MM.1S (cell line): ENCODE data around the gene ZBTB32.

ENCODE experiments used
- DNase-seq: peaks from one replicate; pipeline ENCODE4 v3.0.0-alpha.2; 2015
- H2AFZ ChIP-seq: fragments of 300-600 bp; sonication (generic); 2 replicates; pipeline ENCODE4 v1.6.0; 2016; ENCODE audit warnings: antibody characterized with exemption, low read length
- H3F3A ChIP-seq: fragments of 300-600 bp; sonication (generic); 2 replicates; pipeline ENCODE4 v1.6.1; 2016; ENCODE audit warnings: mild to moderate bottlenecking, antibody characterized with exemption, low read length, moderate library complexity, mixed read lengths; ENCODE audit not compliant: insufficient read depth
- H3K27ac ChIP-seq: fragments of 300-600 bp; sonication (generic); 2 replicates; pipeline ENCODE4 v1.5.1; 2016; ENCODE audit warnings: mild to moderate bottlenecking, low read length
- H3K27me3 ChIP-seq: fragments of 300-600 bp; sonication (generic); replicated peaks from 2 replicates; pipeline ENCODE4 v1.6.0; 2016; ENCODE audit warnings: low read length; ENCODE audit not compliant: insufficient read depth
- H3K36me3 ChIP-seq: fragments of 300-600 bp; sonication (generic); replicated peaks from 2 replicates; pipeline ENCODE4 v1.6.1; 2016; ENCODE audit warnings: mild to moderate bottlenecking, low read length, mixed read lengths; ENCODE audit not compliant: insufficient read depth
- H3K4me1 ChIP-seq: fragments of 300-600 bp; sonication (generic); 2 replicates; pipeline ENCODE4 v1.6.1; 2016; ENCODE audit warnings: low read length, mixed read lengths
- H3K4me2 ChIP-seq: fragments of 300-600 bp; sonication (generic); 2 replicates; pipeline ENCODE4 v1.6.0; 2016; ENCODE audit warnings: low read depth, low read length
- H3K4me3 ChIP-seq: fragments of 300-600 bp; sonication (generic); 2 replicates; pipeline ENCODE4 v1.5.1; 2016; ENCODE audit warnings: low read length, mixed read lengths
- H3K79me2 ChIP-seq: fragments of 300-600 bp; sonication (generic); 2 replicates; pipeline ENCODE4 v1.6.1; 2016; ENCODE audit warnings: mixed run types, low read length, mixed read lengths
- H3K9ac ChIP-seq: fragments of 300-600 bp; sonication (generic); 2 replicates; pipeline ENCODE4 v1.6.1; 2016; ENCODE audit warnings: low read length, mixed read lengths
- H3K9me2 ChIP-seq: fragments of 300-600 bp; sonication (generic); replicated peaks from 2 replicates; pipeline ENCODE4 v1.6.1; 2016; ENCODE audit warnings: mild to moderate bottlenecking, low read length, mixed read lengths; ENCODE audit not compliant: insufficient read depth
- H3K9me3 ChIP-seq: fragments of 300-600 bp; sonication (generic); replicated peaks from 2 replicates; pipeline ENCODE4 v1.6.1; 2016; ENCODE audit warnings: mild to moderate bottlenecking, low read length, mixed read lengths; ENCODE audit not compliant: insufficient read depth
- H4K20me1 ChIP-seq: fragments of 300-600 bp; sonication (generic); 2 replicates; pipeline ENCODE4 v1.6.1; 2016; ENCODE audit warnings: mild to moderate bottlenecking, low read length, moderate library complexity, mixed read lengths; ENCODE audit not compliant: insufficient read depth
- EZH2 ChIP-seq: fragments of 300-600 bp; sonication (generic); optimal IDR thresholded peaks from 2 replicates; pipeline ENCODE3; 2017; ENCODE audit warnings: low read depth, mild to moderate bottlenecking, antibody characterized with exemption, low read length, mixed read lengths
- EZH2phosphoT487 ChIP-seq: fragments of 300-600 bp; sonication (generic); IDR thresholded peaks from 2 replicates; pipeline ENCODE4 v1.6.1; 2018; ENCODE audit warnings: antibody characterized with exemption, low read length
- TF ChIP-seq, protein P1 (sequence below): fragments of 300-600 bp; sonication (generic); IDR thresholded peaks from 2 replicates; pipeline ENCODE4 v1.5.1; 2016; ENCODE audit warnings: antibody characterized with exemption, low read length, mixed read lengths

Gene ZBTB32

DNA sequence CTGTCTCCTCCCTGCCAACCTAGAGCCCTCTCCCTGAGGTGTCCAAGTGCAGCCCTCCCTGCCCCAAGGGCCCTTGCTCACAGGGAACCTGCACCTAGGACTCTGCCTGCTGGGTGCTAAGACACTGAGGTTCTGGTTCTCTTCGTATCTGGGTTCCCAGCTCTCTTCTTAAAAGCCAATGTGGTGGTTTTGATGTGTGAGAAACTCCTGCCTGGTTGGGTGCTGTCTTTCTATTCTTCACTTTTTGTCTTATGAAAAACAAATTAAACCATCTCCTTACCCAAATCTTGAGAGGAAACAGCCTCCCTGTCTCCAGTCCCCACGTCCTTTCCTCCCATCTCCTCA, 9.1 kb downstream of the ZBTB32 start:
- DNase-seq = no peak
- Histone ChIP-seq H3F3A (peaks cover 7% of the 10 kb centered on the region; the same call in 1 of the 2 replicates), H3K27me3 (peaks cover 44% of the 10 kb centered on the region), H3K9me2 (no peaks in the 10 kb centered on the region), H3K79me2 (peaks cover 3% of the 10 kb centered on the region), H3K4me1 (peaks cover 11% of the 10 kb centered on the region), H4K20me1 (no peaks in the 10 kb centered on the region), H3K36me3 (no peaks in the 10 kb centered on the region), H3K27ac (no peak overlapping the region), H3K4me2 (no peak overlapping the region), H3K9me3 (no peaks in the 10 kb centered on the region), H3K4me3 (no peak overlapping the region), H3K9ac (no peak overlapping the region), H2AFZ (no peak overlapping the region)
- TF ChIP-seq, protein P1, sequence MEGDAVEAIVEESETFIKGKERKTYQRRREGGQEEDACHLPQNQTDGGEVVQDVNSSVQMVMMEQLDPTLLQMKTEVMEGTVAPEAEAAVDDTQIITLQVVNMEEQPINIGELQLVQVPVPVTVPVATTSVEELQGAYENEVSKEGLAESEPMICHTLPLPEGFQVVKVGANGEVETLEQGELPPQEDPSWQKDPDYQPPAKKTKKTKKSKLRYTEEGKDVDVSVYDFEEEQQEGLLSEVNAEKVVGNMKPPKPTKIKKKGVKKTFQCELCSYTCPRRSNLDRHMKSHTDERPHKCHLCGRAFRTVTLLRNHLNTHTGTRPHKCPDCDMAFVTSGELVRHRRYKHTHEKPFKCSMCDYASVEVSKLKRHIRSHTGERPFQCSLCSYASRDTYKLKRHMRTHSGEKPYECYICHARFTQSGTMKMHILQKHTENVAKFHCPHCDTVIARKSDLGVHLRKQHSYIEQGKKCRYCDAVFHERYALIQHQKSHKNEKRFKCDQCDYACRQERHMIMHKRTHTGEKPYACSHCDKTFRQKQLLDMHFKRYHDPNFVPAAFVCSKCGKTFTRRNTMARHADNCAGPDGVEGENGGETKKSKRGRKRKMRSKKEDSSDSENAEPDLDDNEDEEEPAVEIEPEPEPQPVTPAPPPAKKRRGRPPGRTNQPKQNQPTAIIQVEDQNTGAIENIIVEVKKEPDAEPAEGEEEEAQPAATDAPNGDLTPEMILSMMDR = no peak
- TF ChIP-seq EZH2 = no peak
- TF ChIP-seq EZH2phosphoT487 = no peak

DNA sequence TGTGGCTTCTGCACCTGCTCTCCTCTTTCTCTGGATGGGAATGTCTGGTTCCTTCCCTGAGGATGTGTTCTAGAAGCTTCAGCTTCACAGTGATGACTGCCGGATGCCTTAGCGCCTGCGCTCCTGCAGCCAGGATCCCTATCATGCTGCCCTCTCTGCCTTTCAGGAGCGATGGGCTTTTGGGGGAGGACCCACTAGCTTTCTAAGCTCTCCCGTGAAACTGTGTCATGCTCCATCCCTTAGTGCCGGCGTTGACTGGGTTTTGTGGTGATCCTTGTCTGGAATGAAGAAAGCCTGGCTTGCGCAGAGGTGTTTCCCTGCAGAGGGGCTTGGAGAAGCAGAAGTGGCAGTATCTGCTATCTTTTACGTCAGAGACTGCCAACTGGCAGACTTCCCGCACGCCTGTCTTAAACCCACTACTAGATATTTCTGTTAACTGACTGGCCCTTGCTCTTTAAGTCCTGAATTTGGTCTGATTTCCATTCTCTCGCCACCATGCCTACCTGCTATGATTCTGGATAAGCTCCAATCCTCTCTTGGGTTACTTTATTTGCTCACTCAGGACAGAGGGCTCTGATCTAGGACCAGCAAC, 9.6 kb downstream of the ZBTB32 start:
- H3K4me1 ChIP-seq = peaks cover 13% of the 10 kb centered on the region

DNA sequence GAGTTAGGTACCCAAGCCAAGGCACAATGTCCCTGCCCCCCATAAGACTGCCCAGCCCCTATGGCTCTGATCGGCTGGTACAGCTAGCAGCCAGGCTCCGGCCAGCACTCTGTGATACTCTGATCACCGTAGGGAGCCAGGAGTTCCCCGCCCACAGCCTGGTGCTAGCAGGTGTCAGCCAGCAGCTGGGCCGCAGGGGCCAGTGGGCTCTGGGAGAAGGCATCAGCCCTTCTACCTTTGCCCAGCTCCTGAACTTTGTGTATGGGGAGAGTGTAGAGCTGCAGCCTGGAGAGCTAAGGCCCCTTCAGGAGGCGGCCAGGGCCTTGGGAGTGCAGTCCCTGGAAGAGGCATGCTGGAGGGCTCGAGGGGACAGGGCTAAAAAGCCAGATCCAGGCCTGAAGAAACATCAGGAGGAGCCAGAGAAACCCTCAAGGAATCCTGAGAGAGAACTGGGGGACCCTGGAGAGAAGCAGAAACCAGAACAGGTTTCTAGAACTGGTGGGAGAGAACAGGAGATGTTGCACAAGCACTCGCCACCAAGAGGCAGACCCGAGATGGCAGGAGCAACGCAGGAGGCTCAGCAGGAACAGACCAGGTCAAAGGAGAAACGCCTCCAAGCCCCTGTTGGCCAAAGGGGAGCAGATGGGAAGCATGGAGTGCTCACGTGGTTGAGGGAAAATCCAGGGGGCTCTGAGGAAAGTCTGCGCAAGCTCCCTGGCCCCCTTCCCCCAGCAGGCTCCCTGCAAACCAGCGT, 10.4 kb downstream of the ZBTB32 start:
- Histone ChIP-seq H3K27me3 (peaks cover 33% of the 10 kb centered on the region), H3K79me2 (peaks cover 16% of the 10 kb centered on the region), H3K36me3 (no peaks in the 10 kb centered on the region), H3K4me2 (no peak overlapping the region), H3K4me1 (peaks cover 14% of the 10 kb centered on the region), H3F3A (peaks cover 7% of the 10 kb centered on the region; the same call in 1 of the 2 replicates), H3K9me2 (no peaks in the 10 kb centered on the region), H3K4me3 (no peak overlapping the region), H3K9me3 (no peaks in the 10 kb centered on the region), H3K9ac (no peak overlapping the region), H2AFZ (no peak overlapping the region), H3K27ac (no peak overlapping the region), H4K20me1 (no peaks in the 10 kb centered on the region)
- TF ChIP-seq, protein P1 = no peak
- no peak for TF ChIP-seq EZH2phosphoT487
- TF ChIP-seq EZH2 = no peak
- DNase-seq = no peak

More for the DNA sequence above, 9.6 kb downstream of the ZBTB32 start:
- Histone ChIP-seq H3K9me2 (no peaks in the 10 kb centered on the region), H3K9ac (no peak overlapping the region), H3F3A (peaks cover 7% of the 10 kb centered on the region; the same call in 1 of the 2 replicates), H4K20me1 (no peaks in the 10 kb centered on the region), H3K4me2 (no peak overlapping the region), H3K36me3 (no peaks in the 10 kb centered on the region), H3K4me3 (no peak overlapping the region), H3K9me3 (no peaks in the 10 kb centered on the region), H3K79me2 (peaks cover 9% of the 10 kb centered on the region), H3K27ac (no peak overlapping the region), H3K27me3 (peaks cover 39% of the 10 kb centered on the region), H2AFZ (no peak overlapping the region)
- TF ChIP-seq EZH2 (no peak), EZH2phosphoT487 (no peak)
- TF ChIP-seq, protein P1 = no peak
- DNase-seq = no peak
